GM19395 (cell line): ENCODE measurements around the gene RAB4B.
"Not testable (repeated sequence)": the region's sequence is repeated elsewhere in the genome, so short reads cannot be mapped to it uniquely, and the experiment has no call there.

Source experiments
- ATAC-seq: cut with Tn5 transposase; IDR thresholded peaks from one replicate; pipeline ENCODE4 v1.9.1; 2021; ENCODE audit warnings: mild to moderate bottlenecking, moderate library complexity; ENCODE audit not compliant: unreplicated experiment

The RAB4B gene

GRCh38 chr19:40777937-40778705 is at the start of gene RAB4B:
Gene RAB4B, plus strand, starts transcription at chr19:40778247. Its CDS starts 129 bp downstream, at chr19:40778376.
- peak; percentile 59 for ATAC-seq

- not testable (repeated sequence) for ATAC-seq
Observed at GRCh38 chr19:40730065-40730464, 48.0 kb upstream of the RAB4B start.

GRCh38 chr19:40732304-40732703 is 45.7 kb upstream of the RAB4B start:
- ATAC-seq, result not testable (repeated sequence)

GRCh38 chr19:40733149-40733548 is 44.9 kb upstream of the RAB4B start:
- ATAC-seq, result no peak

- no peak for ATAC-seq
Observed at GRCh38 chr19:40735013-40735771, 42.9 kb upstream of the RAB4B start.

GRCh38 chr19:40736661-40737060 is 41.4 kb upstream of the RAB4B start:
- ATAC-seq, result no peak

- no peak for ATAC-seq
Observed at GRCh38 chr19:40737102-40737644, 40.9 kb upstream of the RAB4B start.

- no peak for ATAC-seq
Observed at GRCh38 chr19:40739030-40739839, 38.8 kb upstream of the RAB4B start.

GRCh38 chr19:40739871-40740703 is 38.0 kb upstream of the RAB4B start:
- ATAC-seq, result no peak

- ATAC-seq, result no peak
Observed at GRCh38 chr19:40740747-40741146, 37.3 kb upstream of the RAB4B start.

GRCh38 chr19:40741527-40742390 is 36.3 kb upstream of the RAB4B start:
- no peak for ATAC-seq

GRCh38 chr19:40742477-40742876 is 35.6 kb upstream of the RAB4B start:
- ATAC-seq, result no peak

- no peak for ATAC-seq
Observed at GRCh38 chr19:40742886-40743285, 35.2 kb upstream of the RAB4B start.

- no peak for ATAC-seq
Observed at GRCh38 chr19:40743926-40744325, 34.1 kb upstream of the RAB4B start.

GRCh38 chr19:40744554-40745401 is 33.3 kb upstream of the RAB4B start:
- ATAC-seq, result no peak

GRCh38 chr19:40745402-40745780 is 32.7 kb upstream of the RAB4B start:
- ATAC-seq, result no peak

GRCh38 chr19:40747536-40747935 is 30.5 kb upstream of the RAB4B start:
- no peak for ATAC-seq
